ENCODE results near the gene B3GNT8. TPM values are rescaled to one million over a fixed set of nuclear protein-coding genes. Genes with fewer than 3 reads are reported as not detected.

B3GNT8 gene
- total and polyA plus RNA-seq, 3 donors from 2014 or later: 1.0 to 1.3 (median 1.2) TPM

- Histone ChIP-seq H3K9me3 (no peaks in the 10 kb centered on the region), H3K27me3 (no peaks in the 10 kb centered on the region), H3K4me1 (peaks cover 5% of the 10 kb centered on the region), H3K27ac (no peak overlapping the region), H3K4me3 (no peak overlapping the region), H3K36me3 (ENCODE audit: low read depth, missing control alignments) (no peaks in the 10 kb centered on the region)
- 82 to 85% methylated on average over 18 of the region's 18 CpGs for WGBS, 2 donors
- no peak for DNase-seq
- TF ChIP-seq POLR2A (IDR thresholded peaks at IDR 0.05) (no peak), CTCF (IDR thresholded peaks at IDR 0.05) (no peak)
- intact Hi-C loops (cut with DNase I; ENCODE audit: low total_unique reads): no loop called here
Measured at GRCh38 chr19:41422456-41422855, 4.7 kb downstream of the B3GNT8 start.

- Histone ChIP-seq H3K27ac (no peak overlapping the region), H3K9me3 (no peaks in the 10 kb centered on the region), H3K4me3 (no peak overlapping the region), H3K27me3 (no peaks in the 10 kb centered on the region), H3K36me3 (ENCODE audit: low read depth, missing control alignments) (no peaks in the 10 kb centered on the region), H3K4me1 (peaks cover 1% of the 10 kb centered on the region)
- no peak for DNase-seq
- intact Hi-C loops (cut with DNase I; ENCODE audit: low total_unique reads): no loop called here
- TF ChIP-seq POLR2A (IDR thresholded peaks at IDR 0.05): no peak
- no peak for TF ChIP-seq CTCF (IDR thresholded peaks at IDR 0.05)
- WGBS, 2 donors: 94 to 96% methylated on average over 20 of the region's 20 CpGs
Measured at GRCh38 chr19:41421973-41422372, 5.2 kb downstream of the B3GNT8 start.

- no peaks in the 10 kb centered on the region for H3K9me3 ChIP-seq
- H3K4me3 ChIP-seq: no peak overlapping the region
- 90 to 91% methylated on average over 6 of the region's 6 CpGs for WGBS, 2 donors
- DNase-seq: no peak
- no peak for TF ChIP-seq CTCF (IDR thresholded peaks at IDR 0.05)
- no peak for TF ChIP-seq POLR2A (IDR thresholded peaks at IDR 0.05)
- H3K27ac ChIP-seq: no peak overlapping the region
- no peaks in the 10 kb centered on the region for H3K4me1 ChIP-seq
- intact Hi-C loops (cut with DNase I; ENCODE audit: low total_unique reads): no loop called here
- no peaks in the 10 kb centered on the region for H3K27me3 ChIP-seq
- no peaks in the 10 kb centered on the region for H3K36me3 ChIP-seq (ENCODE audit: low read depth, missing control alignments)
Measured at GRCh38 chr19:41421314-41421713, 5.9 kb downstream of the B3GNT8 start.

- H3K27me3 ChIP-seq: no peaks in the 10 kb centered on the region
- DNase-seq: no peak
- no peaks in the 10 kb centered on the region for H3K4me1 ChIP-seq
- WGBS, 2 donors: 83 to 84% methylated on average over 8 of the region's 8 CpGs
- TF ChIP-seq CTCF (IDR thresholded peaks at IDR 0.05) (no peak), POLR2A (IDR thresholded peaks at IDR 0.05) (no peak)
- H3K9me3 ChIP-seq: no peaks in the 10 kb centered on the region
- H3K27ac ChIP-seq: no peak overlapping the region
- intact Hi-C loops (cut with DNase I; ENCODE audit: low total_unique reads): no loop called here
- H3K36me3 ChIP-seq (ENCODE audit: low read depth, missing control alignments): no peaks in the 10 kb centered on the region
- H3K4me3 ChIP-seq: no peak overlapping the region
Measured at GRCh38 chr19:41420101-41420880, 6.9 kb downstream of the B3GNT8 start.

- Histone ChIP-seq H3K27ac (no peak overlapping the region), H3K27me3 (no peaks in the 10 kb centered on the region), H3K4me3 (no peak overlapping the region), H3K9me3 (no peaks in the 10 kb centered on the region), H3K36me3 (ENCODE audit: low read depth, missing control alignments) (no peaks in the 10 kb centered on the region), H3K4me1 (no peaks in the 10 kb centered on the region)
- no peak for DNase-seq
- 87 to 94% methylated on average over 9 to 12 of the region's 12 CpGs for WGBS, 2 donors
- no peak for TF ChIP-seq POLR2A (IDR thresholded peaks at IDR 0.05)
- no peak for TF ChIP-seq CTCF (IDR thresholded peaks at IDR 0.05)
- intact Hi-C loops (cut with DNase I; ENCODE audit: low total_unique reads): no loop called here
Measured at GRCh38 chr19:41416194-41416674, 10.9 kb downstream of the B3GNT8 start.

Measured in testis (tissue), 3 donors.